Thyroid gland (tissue), 4 donors: ENCODE measurements around the gene NPHP4.

Source experiments
- POLR2A ChIP-seq, 2 donors: fragments of 450-650 bp; IDR thresholded peaks; one replicate each; pipeline ENCODE4 v1.6.1; 2017; ENCODE audit warnings: antibody characterized with exemption in 2 of 2, mild to moderate bottlenecking in 2 of 2, moderate library complexity in 1 of 2
- TF ChIP-seq, protein P1 (sequence below), 6 experiments: fragments of 200-600 bp in 3 of 6; fragments of 450-650 bp in 3 of 6; sonication (generic) in 3 of 6; IDR thresholded peaks; one replicate each; pipeline ENCODE4 v1.5.1; 2016 to 2019; ENCODE audit warnings: antibody characterized with exemption in 6 of 6, mild to moderate bottlenecking in 2 of 6, inconsistent platforms in 1 of 6, moderate library complexity in 1 of 6

- TF ChIP-seq, protein P1, sequence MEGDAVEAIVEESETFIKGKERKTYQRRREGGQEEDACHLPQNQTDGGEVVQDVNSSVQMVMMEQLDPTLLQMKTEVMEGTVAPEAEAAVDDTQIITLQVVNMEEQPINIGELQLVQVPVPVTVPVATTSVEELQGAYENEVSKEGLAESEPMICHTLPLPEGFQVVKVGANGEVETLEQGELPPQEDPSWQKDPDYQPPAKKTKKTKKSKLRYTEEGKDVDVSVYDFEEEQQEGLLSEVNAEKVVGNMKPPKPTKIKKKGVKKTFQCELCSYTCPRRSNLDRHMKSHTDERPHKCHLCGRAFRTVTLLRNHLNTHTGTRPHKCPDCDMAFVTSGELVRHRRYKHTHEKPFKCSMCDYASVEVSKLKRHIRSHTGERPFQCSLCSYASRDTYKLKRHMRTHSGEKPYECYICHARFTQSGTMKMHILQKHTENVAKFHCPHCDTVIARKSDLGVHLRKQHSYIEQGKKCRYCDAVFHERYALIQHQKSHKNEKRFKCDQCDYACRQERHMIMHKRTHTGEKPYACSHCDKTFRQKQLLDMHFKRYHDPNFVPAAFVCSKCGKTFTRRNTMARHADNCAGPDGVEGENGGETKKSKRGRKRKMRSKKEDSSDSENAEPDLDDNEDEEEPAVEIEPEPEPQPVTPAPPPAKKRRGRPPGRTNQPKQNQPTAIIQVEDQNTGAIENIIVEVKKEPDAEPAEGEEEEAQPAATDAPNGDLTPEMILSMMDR (IDR thresholded peaks at IDR 0.05) = no peak
- no peak for TF ChIP-seq POLR2A (IDR thresholded peaks at IDR 0.05)
These were observed 7.0 kb downstream of the NPHP4 start for GRCh38 chr1:5985250-5985649.
